GM12864 (cell line): ENCODE measurements around the gene ANAPC2.
"Not testable (repeated sequence)": the region's sequence is repeated elsewhere in the genome, so short reads cannot be mapped to it uniquely, and the experiment has no call there.

Experiments
- DNase-seq: peaks from one replicate; pipeline ENCODE4 v3.0.0-alpha.2; 2011; ENCODE audit warnings: low read depth
- H3K4me3 ChIP-seq: 2 replicates; pipeline ENCODE4 v1.5.1; 2011; ENCODE audit warnings: mild to moderate bottlenecking, low read depth, low read length, control low read depth
- CTCF ChIP-seq: IDR thresholded peaks from 2 replicates; pipeline ENCODE4 v1.5.1; 2011; ENCODE audit warnings: low read depth, mild to moderate bottlenecking, moderate library complexity, low read length, control low read depth, inconsistent platforms; ENCODE audit errors: missing control alignments

Gene ANAPC2

DNA sequence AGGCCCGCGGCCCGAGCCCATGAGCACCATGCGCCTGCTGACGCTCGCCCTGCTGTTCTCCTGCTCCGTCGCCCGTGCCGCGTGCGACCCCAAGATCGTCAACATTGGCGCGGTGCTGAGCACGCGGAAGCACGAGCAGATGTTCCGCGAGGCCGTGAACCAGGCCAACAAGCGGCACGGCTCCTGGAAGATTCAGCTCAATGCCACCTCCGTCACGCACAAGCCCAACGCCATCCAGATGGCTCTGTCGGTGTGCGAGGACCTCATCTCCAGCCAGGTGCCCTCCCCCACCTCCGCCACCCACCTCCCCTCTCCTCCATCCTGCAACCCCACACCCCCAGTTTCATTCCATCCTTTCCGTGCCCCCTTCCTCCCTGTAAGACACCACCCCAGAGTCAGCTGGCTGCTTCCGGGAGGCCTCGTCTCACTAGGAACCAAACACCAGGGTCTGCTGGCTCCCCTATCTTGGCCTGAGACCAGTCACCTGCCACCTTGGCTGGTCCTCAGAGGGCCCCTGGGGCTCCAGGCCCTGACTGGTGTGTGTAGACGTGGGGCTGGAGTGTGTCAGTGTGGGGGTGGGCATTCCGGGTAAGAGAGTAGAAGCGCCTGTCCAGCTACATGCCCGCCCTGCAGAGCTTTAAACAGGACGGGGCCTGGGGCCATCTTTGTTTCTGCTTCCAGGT, 48.8 kb downstream of the ANAPC2 start:
- no peak for DNase-seq
- no peak for TF ChIP-seq CTCF
- no peak overlapping the region for H3K4me3 ChIP-seq

- TF ChIP-seq CTCF: no peak
- no peak for DNase-seq
- H3K4me3 ChIP-seq: no peak within 1 kb of the TSS
These were observed 49.5 kb downstream of the ANAPC2 start, which contains the start of gene GRIN1 for GRCh38 chr9:137138722-137139467. GRIN1 (plus strand) TSS chr9:137139154; CDS start chr9:137139487, 333 bp downstream.

DNA sequence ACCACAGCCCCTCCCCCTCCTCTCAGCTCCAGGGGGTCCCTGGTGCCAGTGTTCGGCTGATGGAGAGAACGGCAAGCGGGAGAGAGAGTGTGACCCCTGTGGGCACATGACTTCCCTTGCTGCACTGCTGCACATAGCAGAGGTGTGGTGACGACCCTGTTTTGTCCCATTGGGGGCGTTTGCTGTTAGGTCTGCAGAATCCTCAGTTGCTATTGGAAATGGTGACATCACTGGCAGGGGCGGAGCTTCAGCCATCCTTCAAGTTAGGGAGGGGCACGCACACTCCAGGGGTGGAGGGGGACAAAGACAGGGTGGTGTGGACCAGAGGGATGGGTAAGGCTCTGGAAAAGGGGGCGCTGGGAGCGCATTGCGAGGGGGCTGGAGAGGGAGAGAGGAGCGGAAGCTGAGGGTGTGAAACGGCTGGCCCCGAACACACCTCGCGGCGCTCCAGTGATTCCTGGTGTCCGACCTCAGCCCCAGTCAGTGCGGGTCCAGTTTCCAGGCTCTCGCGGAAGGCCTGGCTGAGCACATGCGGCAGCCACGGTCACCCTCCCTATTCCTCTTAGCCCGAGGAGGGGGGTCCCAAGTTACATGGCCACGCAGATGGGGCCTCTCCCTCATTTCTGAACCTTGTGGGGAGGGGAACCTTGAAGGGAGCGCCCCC, 50.2 kb downstream of the ANAPC2 start:
- TF ChIP-seq CTCF: no peak
- no peak for DNase-seq
- H3K4me3 ChIP-seq: no peak overlapping the region

GRCh38 chr9:137136881-137137607, 51.3 kb downstream of the ANAPC2 start:
- no peak overlapping the region for H3K4me3 ChIP-seq
- no peak for TF ChIP-seq CTCF

GRCh38 chr9:137136261-137136880, 52.0 kb downstream of the ANAPC2 start:
- DNase-seq: no peak
- H3K4me3 ChIP-seq: no peak overlapping the region
- no peak for TF ChIP-seq CTCF

More at GRCh38 chr9:137136881-137137607, 51.3 kb downstream of the ANAPC2 start:
- DNase-seq: no peak

DNA sequence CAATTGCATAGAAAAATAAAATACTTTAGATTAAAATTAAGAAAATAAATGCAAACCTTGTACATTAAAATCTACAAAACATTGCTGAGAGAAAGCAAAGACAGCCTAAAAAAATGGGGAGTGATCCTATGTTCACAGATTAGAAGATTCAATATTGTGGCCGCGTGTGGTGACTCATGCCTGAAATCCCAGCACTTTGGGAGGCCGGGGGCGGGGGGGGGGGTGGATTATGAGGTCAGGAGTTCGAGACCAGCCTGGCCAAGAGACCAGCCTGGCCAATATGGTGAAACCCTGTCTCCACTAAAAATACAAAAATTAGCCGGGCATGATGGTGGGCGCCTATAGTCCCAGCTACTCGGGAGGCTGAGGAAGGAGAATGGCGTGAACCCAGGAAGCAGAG, 53.2 kb downstream of the ANAPC2 start:
- not testable (repeated sequence) for DNase-seq, H3K4me3 ChIP-seq

DNA sequence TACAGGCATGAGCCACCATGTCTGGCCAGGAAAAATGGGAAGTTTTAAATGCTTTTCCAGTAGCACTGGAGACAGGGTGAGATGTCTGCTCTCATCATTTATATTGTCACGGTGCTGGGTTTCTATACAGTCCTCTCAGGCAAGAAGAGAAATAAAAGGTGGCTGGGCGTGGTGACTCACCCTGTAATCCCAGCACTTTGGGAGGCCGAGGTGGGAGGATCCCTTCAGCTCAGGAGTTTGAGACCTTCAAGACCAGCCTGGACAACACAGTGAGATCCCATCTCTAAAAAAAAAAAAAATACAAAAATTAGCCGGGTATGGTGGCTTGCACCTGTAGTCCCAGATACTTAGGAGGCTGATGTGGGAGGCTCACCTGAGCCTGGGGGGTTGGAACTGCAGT, 54.2 kb downstream of the ANAPC2 start:
- no peak overlapping the region for H3K4me3 ChIP-seq
- DNase-seq: no peak
- no peak for TF ChIP-seq CTCF
